ENCODE results near the gene SCG3.

DNA sequence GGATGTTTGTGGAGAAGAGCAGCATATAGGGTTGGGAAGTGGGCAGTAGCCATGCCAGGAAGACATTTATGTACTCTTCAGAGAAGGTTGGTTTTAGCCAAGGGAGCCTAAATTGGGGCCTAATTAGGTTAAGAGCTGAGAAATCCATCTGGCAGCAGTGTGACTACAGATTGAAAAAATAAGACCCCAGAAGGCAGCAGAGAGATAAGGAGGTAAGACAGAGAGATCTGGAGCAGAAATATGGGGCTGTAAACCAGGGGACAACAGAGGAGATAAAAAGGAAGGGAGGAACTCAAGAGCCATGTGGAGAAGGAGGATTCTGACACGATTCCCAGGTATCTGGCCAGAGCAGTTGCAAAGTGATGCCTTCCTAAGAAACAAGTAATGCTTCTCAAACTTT lies 32.9 kb downstream of the SCG3 start:
- TF ChIP-seq CTCF (conservative IDR thresholded peaks at IDR 0.05) (no peak), EZH2 (IDR thresholded peaks at IDR 0.05; ENCODE audit: low read depth) (no peak)

Data from PC-9 (cell line).